Activated effector memory CD4-positive, alpha-beta T cell treated with anti-CD3 and anti-CD28 coated beads, Interleukin-2, amount 50 U/mL, for 16 hours (primary cell): Measurements from ENCODE around the gene NFE2.
"Not testable (repeated sequence)": the region's sequence is repeated elsewhere in the genome, so short reads cannot be mapped to it uniquely, and the experiment has no call there.

ENCODE experiments used
- DNase-seq: peaks from one replicate; pipeline ENCODE4 v3.0.0-alpha.2; 2020

NFE2 gene

GRCh38 chr12:54281261-54281638 lies 19.6 kb downstream of the NFE2 start:
- not testable (repeated sequence) for DNase-seq

- peak; percentile 97 for DNase-seq
Measured at GRCh38 chr12:54280468-54281260, 20.2 kb downstream of the NFE2 start, which contains the start of gene HNRNPA1. Gene HNRNPA1, plus strand, starts transcription at chr12:54280726. Its CDS starts 82 bp downstream, at chr12:54280808.

GRCh38 chr12:54279632-54280467 lies 21.0 kb downstream of the NFE2 start, which contains the start of gene CBX5:
Gene CBX5, minus strand, starts transcription at chr12:54280122. Its CDS starts 22,472 bp downstream, at chr12:54257650.
- peak; percentile 100 for DNase-seq

- DNase-seq = no peak
Measured at GRCh38 chr12:54279227-54279631, 21.6 kb downstream of the NFE2 start.

GRCh38 chr12:54277823-54278276 lies 23.0 kb downstream of the NFE2 start:
- DNase-seq = no peak

- DNase-seq = no peak
Measured at GRCh38 chr12:54276368-54276767, 24.4 kb downstream of the NFE2 start.

- no peak for DNase-seq
Measured at GRCh38 chr12:54273981-54274380, 26.8 kb downstream of the NFE2 start.

GRCh38 chr12:54272214-54272613 lies 28.6 kb downstream of the NFE2 start:
- DNase-seq = no peak

- no peak for DNase-seq
Measured at GRCh38 chr12:54270345-54270744, 30.5 kb downstream of the NFE2 start.

GRCh38 chr12:54266852-54267251 lies 34.0 kb downstream of the NFE2 start:
- DNase-seq = no peak

GRCh38 chr12:54265364-54265812 lies 35.4 kb downstream of the NFE2 start:
- no peak for DNase-seq

GRCh38 chr12:54262403-54262925 lies 38.4 kb downstream of the NFE2 start:
- DNase-seq = no peak

GRCh38 chr12:54261815-54262402 lies 38.9 kb downstream of the NFE2 start:
- no peak for DNase-seq

GRCh38 chr12:54259194-54260011 lies 41.4 kb downstream of the NFE2 start:
- DNase-seq = peak; percentile 68

- DNase-seq = no peak
Measured at GRCh38 chr12:54258201-54258681, 42.6 kb downstream of the NFE2 start.

- no peak for DNase-seq
Measured at GRCh38 chr12:54257332-54257731, 43.5 kb downstream of the NFE2 start.

GRCh38 chr12:54253240-54253639 lies 47.6 kb downstream of the NFE2 start:
- no peak for DNase-seq

- no peak for DNase-seq
Measured at GRCh38 chr12:54251667-54252284, 49.0 kb downstream of the NFE2 start.

- DNase-seq = no peak
Measured at GRCh38 chr12:54249489-54249888, 51.3 kb downstream of the NFE2 start.

- no peak for DNase-seq
Measured at GRCh38 chr12:54246011-54246641, 54.7 kb downstream of the NFE2 start.
